GM12891 (cell line): ENCODE data around the gene MAPK8IP1. TPM values are rescaled to one million over a fixed set of nuclear protein-coding genes. Genes with fewer than 3 reads are reported as not detected.
"Not testable (repeated sequence)": the region's sequence is repeated elsewhere in the genome, so short reads cannot be mapped to it uniquely, and the experiment has no call there.

ENCODE experiments used
- DNase-seq: peaks from one replicate; pipeline ENCODE4 v3.0.0; 2011; ENCODE audit warnings: low spot score; ENCODE audit not compliant: insufficient read length
- FAIRE-seq: peaks from 2 replicates; lab custom pipeline; 2011; peaks lifted over from hg19 to GRCh38; lab: Jason Lieb, UNC
- PAX5 ChIP-seq: IDR thresholded peaks from 2 replicates; pipeline ENCODE4 v1.6.1; 2011; ENCODE audit warnings: low read length, moderate library complexity, mild to moderate bottlenecking; ENCODE audit not compliant: insufficient read depth, severe bottlenecking
- POLR2A ChIP-seq: IDR thresholded peaks from 2 replicates; pipeline ENCODE4 v1.6.1; 2011; ENCODE audit warnings: low read depth, low read length, control low read depth
- POLR2AphosphoS5 ChIP-seq: IDR thresholded peaks from 2 replicates; pipeline ENCODE4 v1.6.1; 2011; ENCODE audit warnings: low read depth, low read length, control low read depth
- POU2F2 ChIP-seq: IDR thresholded peaks from 2 replicates; pipeline ENCODE4 v1.6.1; 2011; ENCODE audit warnings: low read depth, mild to moderate bottlenecking, control low read depth, low read length, moderate library complexity
- SPI1 ChIP-seq: IDR thresholded peaks from 2 replicates; pipeline ENCODE4 v1.6.1; 2011; ENCODE audit warnings: low read depth, low read length, control low read depth
- TAF1 ChIP-seq: IDR thresholded peaks from 2 replicates; pipeline ENCODE4 v1.6.1; 2011; ENCODE audit warnings: low read depth, low read length, control low read depth
- polyA plus RNA-seq: library from polyadenylated mRNA; unstranded; fragments of >200 nt; gene quantifications from one replicate; pipeline ENCODE4 v1.2.1, GENCODE V29; 2012; ENCODE audit warnings: low read depth, missing spikeins, inconsistent platforms; ENCODE audit not compliant: missing spikeins

MAPK8IP1 gene
- polyA plus RNA-seq: 0.26 TPM

DNA sequence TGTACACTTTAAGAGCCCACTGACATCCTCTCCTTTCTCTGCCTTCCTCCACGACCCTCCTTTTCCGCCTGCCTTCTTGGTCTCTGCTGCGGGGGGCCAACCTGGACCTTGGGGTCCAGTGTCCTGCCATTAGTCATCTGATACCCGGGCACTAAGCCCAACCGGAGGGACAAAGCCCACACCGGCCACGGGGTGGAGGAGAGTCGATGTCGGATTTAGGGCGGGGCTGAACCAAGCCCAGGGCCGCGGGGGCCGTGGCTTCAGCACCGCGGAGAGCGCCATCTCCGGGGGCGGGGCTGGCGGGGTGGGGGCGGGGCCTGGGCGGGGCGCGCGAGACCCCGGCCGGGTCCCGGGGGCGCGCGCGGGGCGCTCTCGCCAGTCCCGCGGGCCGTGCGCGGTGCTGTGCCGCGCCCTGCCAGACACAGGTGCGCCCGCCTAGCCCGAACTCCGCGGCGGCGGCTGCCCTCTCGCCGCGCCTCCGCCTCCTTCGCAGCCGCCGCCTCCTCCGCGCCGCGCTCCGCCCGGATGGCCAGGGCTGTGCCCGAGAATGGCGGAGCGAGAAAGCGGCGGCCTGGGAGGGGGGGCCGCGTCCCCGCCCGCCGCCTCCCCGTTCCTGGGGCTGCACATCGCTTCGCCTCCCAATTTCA is at the start of gene MAPK8IP1:
TSS of gene MAPK8IP1 (plus strand) at position 378 of the 647 bp plus-strand sequence. CDS start at position 548, 170 bp downstream.
- FAIRE-seq: peak; percentile 66
- TF ChIP-seq SPI1 (no peak), PAX5 (no peak), POLR2A (no peak), TAF1 (no peak), POLR2AphosphoS5 (no peak), POU2F2 (no peak)
- DNase-seq: peak; percentile 86

GRCh38 chr11:45839204-45839603 is 46.2 kb upstream of the MAPK8IP1 start:
- DNase-seq (no peak), FAIRE-seq (no peak)
- TF ChIP-seq POLR2AphosphoS5 (no peak), PAX5 (no peak)

DNA sequence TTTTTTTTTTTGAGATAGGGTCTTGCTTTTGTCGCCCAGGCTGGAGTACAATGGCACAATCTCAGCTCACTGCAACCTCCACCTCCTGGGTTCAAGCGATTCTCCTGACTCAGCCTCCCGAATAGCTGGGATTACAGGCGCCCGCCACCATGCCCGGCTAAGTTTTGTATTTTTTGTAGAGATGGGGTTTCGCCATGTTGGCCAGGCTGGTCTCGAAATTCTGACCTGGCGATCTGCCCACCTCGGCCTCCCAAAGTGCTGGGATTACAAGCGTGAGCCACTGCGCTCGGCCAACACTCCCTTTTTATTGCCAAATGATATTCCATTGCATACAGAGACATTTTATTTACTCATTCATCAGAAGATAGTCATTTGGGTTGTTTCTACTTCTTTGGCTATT is 45.2 kb upstream of the MAPK8IP1 start:
- not testable (repeated sequence) for FAIRE-seq, DNase-seq

DNA sequence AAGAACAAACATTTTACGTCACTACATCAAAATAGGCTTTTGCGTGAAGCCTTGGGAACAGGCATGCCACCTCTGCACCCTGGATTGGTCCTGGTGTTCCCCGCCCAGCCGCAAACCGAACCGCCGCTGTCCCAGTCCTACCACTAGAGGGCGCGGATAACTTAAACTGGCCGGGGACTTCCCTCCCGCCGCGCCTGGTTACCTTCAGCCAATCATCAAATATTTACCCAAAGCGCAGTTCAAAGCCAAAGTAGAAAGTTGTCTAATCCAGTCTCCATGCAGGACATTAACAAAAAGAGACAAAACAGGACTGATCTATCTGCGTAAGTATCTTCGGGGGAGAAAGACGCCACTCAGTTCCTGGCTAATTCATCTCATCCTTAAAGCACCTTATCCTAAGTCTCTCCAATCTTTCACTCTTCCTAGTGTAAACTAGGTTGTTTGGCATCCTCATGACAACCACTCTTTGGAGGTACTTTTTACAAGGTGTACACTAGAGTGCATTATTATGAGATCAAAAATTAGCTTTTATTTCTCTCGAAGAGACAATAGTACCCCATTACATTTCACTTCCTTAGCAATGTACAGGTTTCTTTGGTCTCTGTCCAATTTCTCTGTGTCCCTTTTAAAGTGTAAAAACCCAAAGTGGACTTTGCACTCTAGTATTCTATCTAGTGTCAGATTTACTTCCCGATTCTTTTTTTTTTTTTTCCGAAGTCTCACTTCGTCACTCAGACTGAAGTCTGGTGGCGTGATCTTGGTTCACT is 42.1 kb upstream of the MAPK8IP1 start:
- DNase-seq (peak; percentile 63), FAIRE-seq (peak; percentile 94)
- peak; percentile 70; the same call in 1 of the 2 replicates for TF ChIP-seq POU2F2
- TF ChIP-seq PAX5: peak; percentile 43
- TF ChIP-seq POLR2A: no peak
- TF ChIP-seq SPI1: peak; percentile 46; the same call in 1 of the 2 replicates
- TF ChIP-seq TAF1: no peak
- TF ChIP-seq POLR2AphosphoS5: no peak

DNA sequence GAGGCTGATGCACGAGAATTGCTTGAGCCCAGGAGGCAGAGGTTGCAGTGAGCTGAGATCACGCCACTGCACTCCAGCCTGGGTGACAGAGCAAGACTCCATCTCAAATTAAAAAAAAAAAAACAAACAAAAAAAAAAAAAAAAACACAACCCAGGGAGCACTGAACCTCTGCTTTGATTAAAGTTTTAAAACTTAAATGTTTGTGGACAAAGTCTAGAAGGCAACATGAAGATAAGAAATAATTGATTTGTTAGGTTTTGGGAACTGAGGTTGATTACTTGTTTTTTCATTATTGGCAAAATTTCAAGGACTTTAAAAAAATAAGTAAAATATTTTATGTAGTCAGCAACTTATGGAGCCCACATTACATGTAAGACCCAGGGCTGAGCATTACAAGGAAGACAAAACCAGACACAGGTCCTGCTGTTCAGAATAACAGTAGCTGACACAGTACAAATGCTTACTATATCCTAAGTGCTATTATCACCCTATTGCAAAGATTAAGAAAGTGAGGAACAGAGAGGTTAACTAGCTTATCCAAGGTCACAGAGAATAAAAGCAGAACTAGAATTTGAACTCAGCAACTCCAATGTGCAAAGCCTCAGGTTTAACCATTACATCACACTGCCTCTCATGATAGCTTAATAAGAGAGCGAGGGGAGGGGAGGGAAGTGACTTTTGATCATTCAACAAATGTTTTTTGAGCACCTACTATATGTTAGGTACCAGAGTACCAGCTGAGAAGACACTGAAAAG is 40.5 kb upstream of the MAPK8IP1 start:
- no peak for DNase-seq
- no peak for FAIRE-seq
- no peak for TF ChIP-seq POLR2AphosphoS5
- TF ChIP-seq TAF1: no peak
- no peak for TF ChIP-seq SPI1
- no peak for TF ChIP-seq PAX5
- TF ChIP-seq POLR2A: no peak
- no peak for TF ChIP-seq POU2F2

- TF ChIP-seq TAF1 (no peak), PAX5 (no peak), POU2F2 (no peak), POLR2A (no peak), SPI1 (no peak), POLR2AphosphoS5 (no peak)
- DNase-seq (no peak), FAIRE-seq (no peak)
These were observed 39.2 kb upstream of the MAPK8IP1 start for GRCh38 chr11:45846174-45846675.

GRCh38 chr11:45846974-45847910 is 38.2 kb upstream of the MAPK8IP1 start, which contains the start of gene CRY2:
Gene CRY2 (plus strand): TSS chr11:45847475. CDS start chr11:45847491, 16 bp downstream.
- peak; percentile 93 for DNase-seq
- FAIRE-seq: peak; percentile 97
- TF ChIP-seq POLR2AphosphoS5 (peak; percentile 93), POU2F2 (peak; percentile 76; the same call in 1 of the 2 replicates), PAX5 (no peak), POLR2A (peak; percentile 93), SPI1 (no peak), TAF1 (peak; percentile 96)

DNA sequence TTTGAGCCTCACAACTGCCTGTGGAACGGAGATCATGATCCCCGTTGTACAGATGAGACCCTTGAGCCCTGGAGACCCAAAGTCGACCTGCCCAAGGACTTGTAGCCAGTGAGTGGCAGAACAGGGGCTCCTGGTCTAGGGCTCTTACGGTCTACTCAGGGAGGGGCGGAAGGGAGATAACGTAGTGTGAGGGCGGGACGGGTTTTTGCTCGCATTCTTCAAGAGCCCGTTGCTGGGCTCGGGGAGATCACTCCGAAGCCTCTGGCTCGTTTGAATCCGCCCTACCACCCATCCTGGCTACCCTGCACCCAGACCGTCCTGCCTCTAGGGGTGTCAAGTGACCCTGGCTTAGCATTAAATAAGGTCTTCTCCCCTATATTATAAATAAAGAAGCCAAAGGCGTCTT is 37.5 kb upstream of the MAPK8IP1 start:
- FAIRE-seq (no peak), DNase-seq (no peak)
- TF ChIP-seq PAX5: no peak
- TF ChIP-seq POLR2A: no peak
- no peak for TF ChIP-seq TAF1
- no peak for TF ChIP-seq POLR2AphosphoS5
- TF ChIP-seq POU2F2: no peak
- TF ChIP-seq SPI1: no peak
